H9 (cell line): ENCODE measurements around the gene MTG1. TPM values are rescaled to one million over a fixed set of nuclear protein-coding genes. Genes with fewer than 3 reads are reported as not detected.

Source experiments
- DNase-seq: peaks from one replicate; pipeline ENCODE4 v3.0.0-alpha.2; 2017
- H2AFZ ChIP-seq: one replicate; pipeline ENCODE4 v1.6.1; 2013; ENCODE audit warnings: mild to moderate bottlenecking, low read length, control low read depth, moderate library complexity
- H2AK5ac ChIP-seq: 2 replicates; pipeline ENCODE4 v1.6.1; 2013; ENCODE audit warnings: low read length, control low read depth, mixed read lengths; ENCODE audit not compliant: insufficient read length
- H2BK120ac ChIP-seq: one replicate; pipeline ENCODE4 v1.6.1; 2013; ENCODE audit warnings: low read depth, mild to moderate bottlenecking, low read length, control low read depth, inconsistent platforms; ENCODE audit not compliant: poor library complexity, severe bottlenecking
- H2BK12ac ChIP-seq: 2 replicates; pipeline ENCODE4 v1.6.1; 2013; ENCODE audit warnings: low read length, control low read depth, mixed read lengths, low read depth; ENCODE audit not compliant: insufficient read length
- H2BK15ac ChIP-seq: 2 replicates; pipeline ENCODE4 v1.6.1; 2013; ENCODE audit warnings: low read depth, low read length, control low read depth
- H2BK20ac ChIP-seq: one replicate; pipeline ENCODE4 v1.6.1; 2013; ENCODE audit warnings: low read depth, mild to moderate bottlenecking, low read length, control low read depth, inconsistent platforms; ENCODE audit not compliant: poor library complexity, severe bottlenecking
- H2BK5ac ChIP-seq: 2 replicates; pipeline ENCODE4 v1.6.1; 2013; ENCODE audit warnings: low read length, control low read depth, mixed read lengths; ENCODE audit not compliant: insufficient read length
- H3K14ac ChIP-seq: 2 replicates; pipeline ENCODE4 v1.6.1; 2013; ENCODE audit warnings: low read length, control low read depth; ENCODE audit not compliant: insufficient read depth
- H3K18ac ChIP-seq: 2 replicates; pipeline ENCODE4 v1.6.1; 2013; ENCODE audit warnings: low read depth, mild to moderate bottlenecking, mixed read lengths, low read length, control low read depth; ENCODE audit not compliant: insufficient read length
- H3K23ac ChIP-seq: 2 replicates; pipeline ENCODE4 v1.6.1; 2013; ENCODE audit warnings: low read length, control low read depth, mixed read lengths, low read depth; ENCODE audit not compliant: insufficient read length
- H3K23me2 ChIP-seq: 2 replicates; pipeline ENCODE4 v1.6.1; 2013; ENCODE audit warnings: low read depth, mild to moderate bottlenecking, mixed read lengths, low read length, control low read depth; ENCODE audit not compliant: insufficient read length, poor library complexity, severe bottlenecking
- H3K27ac ChIP-seq: 2 replicates; pipeline ENCODE4 v1.5.1; 2013; ENCODE audit warnings: low read length, control low read depth, mixed read lengths, low read depth; ENCODE audit not compliant: insufficient read length
- H3K27me3 ChIP-seq: 2 replicates; pipeline ENCODE4 v1.6.1; 2013; ENCODE audit warnings: low read length, control low read depth, inconsistent platforms; ENCODE audit not compliant: insufficient read depth
- H3K4ac ChIP-seq: 2 replicates; pipeline ENCODE4 v1.6.1; 2013; ENCODE audit warnings: low read depth, mild to moderate bottlenecking, control low read depth, inconsistent platforms, low read length, moderate library complexity
- H3K4me1 ChIP-seq: 2 replicates; pipeline ENCODE4 v1.6.1; 2013; ENCODE audit warnings: low read length, control low read depth, inconsistent platforms; ENCODE audit not compliant: insufficient read depth
- H3K4me2 ChIP-seq: 2 replicates; pipeline ENCODE4 v1.6.1; 2013; ENCODE audit warnings: low read length, control low read depth, mixed read lengths; ENCODE audit not compliant: insufficient read length, insufficient read depth
- H3K56ac ChIP-seq: 2 replicates; pipeline ENCODE4 v1.6.1; 2013; ENCODE audit warnings: low read depth, mild to moderate bottlenecking, mixed read lengths, low read length, control low read depth; ENCODE audit not compliant: insufficient read length
- H3K79me1 ChIP-seq: 2 replicates; pipeline ENCODE4 v1.6.1; 2013; ENCODE audit warnings: low read depth, mild to moderate bottlenecking, moderate library complexity, low read length, control low read depth, inconsistent platforms; ENCODE audit not compliant: insufficient read depth, poor library complexity, severe bottlenecking
- H3K79me2 ChIP-seq: 2 replicates; pipeline ENCODE4 v1.6.1; 2013; ENCODE audit warnings: low read length, control low read depth, inconsistent platforms; ENCODE audit not compliant: insufficient read depth
- H3K9ac ChIP-seq: 2 replicates; pipeline ENCODE4 v1.6.1; 2013; ENCODE audit warnings: low read length, control low read depth, mixed read lengths; ENCODE audit not compliant: insufficient read length; ENCODE audit errors: extremely low read depth
- H3K9me3 ChIP-seq: one replicate; pipeline ENCODE4 v1.6.1; 2013; ENCODE audit warnings: low read depth, low read length, inconsistent platforms; ENCODE audit not compliant: control insufficient read depth
- H3T11ph ChIP-seq: one replicate; pipeline ENCODE4 v1.6.1; 2013; ENCODE audit warnings: mild to moderate bottlenecking, low read length, control low read depth, inconsistent platforms
- H4K20me1 ChIP-seq: one replicate; pipeline ENCODE4 v1.6.1; 2013; ENCODE audit not compliant: control insufficient read depth, insufficient read length, insufficient read depth
- H4K5ac ChIP-seq: 2 replicates; pipeline ENCODE4 v1.6.1; 2013; ENCODE audit warnings: low read depth, mild to moderate bottlenecking, mixed read lengths, low read length, control low read depth; ENCODE audit not compliant: insufficient read length
- H4K8ac ChIP-seq: replicated peaks from 2 replicates; pipeline ENCODE4 v1.6.1; 2013; ENCODE audit warnings: low read length, control low read depth, mixed read lengths, low read depth; ENCODE audit not compliant: insufficient read length
- H4K91ac ChIP-seq: 2 replicates; pipeline ENCODE4 v1.6.1; 2013; ENCODE audit warnings: low read depth, mild to moderate bottlenecking, moderate library complexity, mixed read lengths, low read length, control low read depth; ENCODE audit not compliant: insufficient read length
- H3K27ac Mint-ChIP-seq, 3 experiments: 2 replicates in 2 of 3; 3 replicates in 1 of 3; pipeline ENCODE4 v1.8.0; 2020 to 2021; ENCODE audit warnings: mixed read lengths in 3 of 3, mild to moderate bottlenecking in 1 of 3, moderate library complexity in 1 of 3
- H3K27me3 Mint-ChIP-seq: 2 replicates; pipeline ENCODE4 v1.8.0; 2021; ENCODE audit warnings: low read depth, mild to moderate bottlenecking, moderate library complexity, mixed read lengths
- H3K36me3 Mint-ChIP-seq, 3 experiments: 2 replicates in 2 of 3; 3 replicates in 1 of 3; pipeline ENCODE4 v1.8.0; 2020 to 2021; ENCODE audit warnings: low read depth in 3 of 3, mixed read lengths in 3 of 3; ENCODE audit not compliant: insufficient read depth in 1 of 3
- H3K4me1 Mint-ChIP-seq, 2 experiments: 2 replicates each; pipeline ENCODE4 v1.8.0; 2020; ENCODE audit warnings: mixed read lengths in 2 of 2
- H3K4me3 Mint-ChIP-seq, 2 experiments: 2 replicates in 1 of 2; 3 replicates in 1 of 2; pipeline ENCODE4 v1.8.0; 2020 to 2021; ENCODE audit warnings: mild to moderate bottlenecking in 2 of 2, mixed read lengths in 2 of 2, moderate library complexity in 1 of 2
- H3K9me3 Mint-ChIP-seq, 2 experiments: 2 replicates in 1 of 2; 3 replicates in 1 of 2; pipeline ENCODE4 v1.8.0; 2020; ENCODE audit warnings: mild to moderate bottlenecking in 2 of 2, mixed read lengths in 2 of 2, moderate library complexity in 1 of 2
- CTCF ChIP-seq: fragments of 200-600 bp; sonication (generic); conservative IDR thresholded peaks from 3 replicates; pipeline ENCODE4 v1.8.0; 2021; ENCODE audit warnings: antibody characterized with exemption, mild to moderate bottlenecking
- WGBS: extraction: QIAGEN DNeasy Blood & Tissue Kit; methylation state at CpG from one replicate; pipeline ENCODE4 v1.1.7; 2013; ENCODE audit warnings: missing lambda C conversion rate, low lambda C conversion rate, mixed read lengths; ENCODE audit not compliant: insufficient read length; ENCODE audit errors: extremely low coverage; 5-methylcytosine and 5-hydroxymethylcytosine counted together
- total RNA-seq: library from RNA; stranded (reverse); gene quantifications from 2 replicates; pipeline ENCODE4 v1.2.1, GENCODE V29; 2021

MTG1 gene
- total RNA-seq, 1 experiment from 2014 or later = 65.3 TPM

GRCh38 chr10:133405844-133406527 lies 12.0 kb downstream of the MTG1 start:
- no peaks in the 10 kb centered on the region for H4K20me1 ChIP-seq
- peaks cover 2% of the 10 kb centered on the region for H3K79me1 ChIP-seq
- no peaks in the 10 kb centered on the region for H3K27me3 ChIP-seq
- no peak overlapping the region for H3K4me3 Mint-ChIP-seq
- no peak overlapping the region for H2BK5ac ChIP-seq
- H3K79me2 ChIP-seq = peaks cover 3% of the 10 kb centered on the region; the same call in 1 of the 2 replicates
- H3K9me3 Mint-ChIP-seq = peaks cover 8 to 14% of the 10 kb centered on the region in 2 experiments; a peak in 4 of 5 replicates
- no peaks in the 10 kb centered on the region for H3K23me2 ChIP-seq
- no peak overlapping the region for H2AFZ ChIP-seq
- no peaks in the 10 kb centered on the region for H3K4me1 ChIP-seq
- H3K4me2 ChIP-seq = no peak overlapping the region
- no peak overlapping the region for H3K18ac ChIP-seq
- H3K9me3 ChIP-seq = no peaks in the 10 kb centered on the region
- H2BK15ac ChIP-seq = no peak overlapping the region
- H4K5ac ChIP-seq = no peak overlapping the region
- no peak overlapping the region for H2BK20ac ChIP-seq
- H3K9ac ChIP-seq = no peak overlapping the region
- no peak for TF ChIP-seq CTCF
- no peak overlapping the region for H2BK12ac ChIP-seq
- no peak overlapping the region for H2BK120ac ChIP-seq
- H3K14ac ChIP-seq = no peak overlapping the region
- no CpG with 5 or more reads among the region's 8 CpGs for WGBS
- DNase-seq = no peak
- H3T11ph ChIP-seq = no peak overlapping the region
- H3K36me3 Mint-ChIP-seq = peaks cover 73 to 95% (median 86%) of the 10 kb centered on the region in 3 experiments
- no peak overlapping the region for H3K56ac ChIP-seq
- H3K27ac ChIP-seq = no peak overlapping the region
- no peaks in the 10 kb centered on the region for H3K27me3 Mint-ChIP-seq
- no peak overlapping the region for H3K23ac ChIP-seq
- H4K91ac ChIP-seq = no peak overlapping the region
- H3K4ac ChIP-seq = no peak overlapping the region
- no peaks in the 10 kb centered on the region for H3K4me1 Mint-ChIP-seq
- H4K8ac ChIP-seq = no peak overlapping the region
- no peak overlapping the region for H2AK5ac ChIP-seq
- H3K27ac Mint-ChIP-seq = no peak overlapping the region
